Heart left ventricle (tissue), 16 donors: ENCODE results near the gene HLA-F. TPM values are rescaled to one million over a fixed set of nuclear protein-coding genes. Genes with fewer than 3 reads are reported as not detected.

ENCODE experiments used
- ATAC-seq, 4 donors: fragments of 200-7000 bp; cut with Tn5 transposase; one replicate each; pipeline ENCODE4 v1.9.1; 2020 to 2022; ENCODE audit warnings: moderate library complexity in 4 of 4, mild to moderate bottlenecking in 3 of 4, moderate number of reproducible peaks in 1 of 4
- DNase-seq, 5 donors: peaks; one replicate each; pipeline ENCODE4 v3.0.0-alpha.2; 2020
- H3K27ac ChIP-seq, 12 donors: fragments of 200-600 bp; sonication (generic) in 4 of 12; one replicate each; pipeline versions ENCODE4 v1.5.0 to v1.8.0; 2016 to 2022; ENCODE audit warnings: mild to moderate bottlenecking in 2 of 12
- H3K27me3 ChIP-seq, 9 donors: fragments of 200-600 bp; sonication (generic) in 2 of 9; one replicate each; pipeline versions ENCODE4 v1.5.1 to v1.8.0; 2016 to 2022; ENCODE audit warnings: mild to moderate bottlenecking in 3 of 9
- H3K36me3 ChIP-seq, 9 donors: fragments of 200-600 bp; sonication (generic) in 2 of 9; one replicate each; pipeline versions ENCODE4 v1.5.0 to v1.8.0; 2018 to 2022; ENCODE audit warnings: mild to moderate bottlenecking in 2 of 9
- H3K4me1 ChIP-seq, 12 donors: fragments of 200-600 bp; sonication (generic) in 4 of 12; one replicate each; pipeline versions ENCODE4 v1.5.0 to v1.8.0; 2016 to 2022; ENCODE audit warnings: mild to moderate bottlenecking in 3 of 12
- H3K4me3 ChIP-seq, 12 donors: fragments of 200-600 bp; sonication (generic) in 4 of 12; one replicate each; pipeline versions ENCODE4 v1.5.0 to v1.8.0; 2017 to 2022; ENCODE audit warnings: mild to moderate bottlenecking in 9 of 12, moderate library complexity in 4 of 12
- H3K9me3 ChIP-seq, 12 donors: fragments of 200-600 bp; sonication (generic) in 4 of 12; one replicate each; pipeline versions ENCODE4 v1.5.0 to v1.8.0; 2016 to 2022; ENCODE audit warnings: mild to moderate bottlenecking in 1 of 12
- CTCF ChIP-seq, 12 donors: fragments of 200-600 bp; sonication (generic) in 4 of 12; IDR thresholded peaks; one replicate each; pipeline versions ENCODE4 v1.5.0 to v1.8.0; 2018 to 2022; ENCODE audit warnings: antibody characterized with exemption in 12 of 12, mild to moderate bottlenecking in 5 of 12
- POLR2A ChIP-seq, 2 donors: fragments of 450-650 bp; IDR thresholded peaks; one replicate each; pipeline ENCODE4 v1.6.1; 2017; ENCODE audit warnings: antibody characterized with exemption in 2 of 2, mild to moderate bottlenecking in 2 of 2, moderate library complexity in 2 of 2
- WGBS, 4 donors: extraction: QIAGEN DNeasy Blood & Tissue Kit in 2 of 4; methylation state at CpG; one replicate each; pipeline versions ENCODE4 v1.1.5 to v1.1.7; 2013 to 2018; 5-methylcytosine and 5-hydroxymethylcytosine counted together
- intact Hi-C, 10 donors: fragments of 100-400 bp; cut with DNase I; formaldehyde crosslinking; loops; one replicate each; pipeline versions ENCODE4 v1.11.1 to v1.14.2; 2022
- polyA plus RNA-seq, 2 donors: library from polyadenylated mRNA; stranded (reverse); fragments of 200-250 nt; gene quantifications; one replicate each; pipeline ENCODE4 v1.2.3, GENCODE V29; 2013
- total RNA-seq, 9 donors: library from RNA; depleted of rRNA in 2 of 9; stranded (reverse); fragments of >200 nt in 2 of 9; fragmentation: NEBNext Ultra II Directional in 3 of 9; extraction: Animal tissue kit (Norgen Biotek cat#: 25700) in 3 of 9; gene quantifications; one replicate each; pipeline versions ENCODE4 v1.1.0 to v1.2.4, GENCODE V29; 2016 to 2023
- donor health status: ischemic (EF 13 %, LVEDD 7.1; RV severe dilation, severe dysfunction).
- donor health status: healthy with polysubstance abuse.
- donor health status: DM: no; HTN: yes; CAD: no.
- donor health status: DM: no; HTN: no; CAD: no.
- donor health status: ischemic (EF 25% LVEDD 6.9; RV normal size, moderate dysfunction).
- donor health status: ischemic (EF 25% LVEDD 5.7; RV mildly dilated, moderate dysfunction).
- donor health status: healthy.
- donor health status: DM: yes; HTN: yes; CAD: no.
- donor health status: ischemic (EF 35%, LVEDD 5.7; RV mildly dilated, moderate dysfunction).
- donor health status: nonischemic (EF 11% LVEDD 7.7; RV severe dilation, severe dysfunction).
- donor health status: DM: yes; HTN: yes; CAD: no.
- donor health status: PGD.
- donor health status: ischemic (EF 29% LVEDD 5.4; RV normal size, mild dysfunction).
- donor health status: nonischemic (EF 23%, LVEDD 6.1; RV moderate dilation, normal function).

Gene HLA-F
- total and polyA plus RNA-seq, 11 donors = 23.1 to 228 (median 37.8) TPM

GRCh38 chr6:29681811-29682210, 41.4 kb upstream of the HLA-F start:
- 85 to 92% (median 86%) methylated on average over 8 of the region's 8 CpGs for whole genome bisulfite sequencing, 4 donors

GRCh38 chr6:29685718-29686326, 37.4 kb upstream of the HLA-F start:
- ATAC-seq (peak in 3 of 4 donors; percentile 63 to 82 (median 80)), DNase-seq (peak in 2 of 5 donors; percentile 44 to 59)
- H3K9me3 ChIP-seq = no peaks in the 10 kb centered on the region
- H3K27me3 ChIP-seq = peaks cover 0 to 4% (median 0%) of the 10 kb centered on the region in 9 donors
- intact Hi-C loops = loop anchor here in 6 of 10 donors (2.0 to 5.0 kb wide), 4 partner anchors 33 to 39 kb away; no protein-coding TSS in a partner anchor
- H3K27ac ChIP-seq = no peak overlapping the region
- TF ChIP-seq CTCF (IDR thresholded peaks at IDR 0.05) (peak in 9 of 12 donors; percentile 19 to 51 (median 33)), POLR2A (IDR thresholded peaks at IDR 0.05) (no peak)
- no peaks in the 10 kb centered on the region for H3K36me3 ChIP-seq
- 39 to 66% (median 50%) methylated on average over 13 to 15 of the region's 15 CpGs for WGBS, 4 donors
- H3K4me3 ChIP-seq = no peak overlapping the region
- H3K4me1 ChIP-seq = no peaks in the 10 kb centered on the region

More at GRCh38 chr6:29681811-29682210, 41.4 kb upstream of the HLA-F start:
- Histone ChIP-seq H3K27me3 (peaks cover 0 to 8% (median 0%) of the 10 kb centered on the region in 9 donors), H3K9me3 (no peaks in the 10 kb centered on the region), H3K4me3 (no peak overlapping the region), H3K36me3 (no peaks in the 10 kb centered on the region), H3K4me1 (peaks cover 0 to 6% (median 0%) of the 10 kb centered on the region in 12 donors), H3K27ac (no peak overlapping the region)
- intact Hi-C loops = no loop called here
- TF ChIP-seq CTCF (IDR thresholded peaks at IDR 0.05) = no peak
- TF ChIP-seq POLR2A (IDR thresholded peaks at IDR 0.05) = no peak
- ATAC-seq = no peak
- DNase-seq = no peak

DNA sequence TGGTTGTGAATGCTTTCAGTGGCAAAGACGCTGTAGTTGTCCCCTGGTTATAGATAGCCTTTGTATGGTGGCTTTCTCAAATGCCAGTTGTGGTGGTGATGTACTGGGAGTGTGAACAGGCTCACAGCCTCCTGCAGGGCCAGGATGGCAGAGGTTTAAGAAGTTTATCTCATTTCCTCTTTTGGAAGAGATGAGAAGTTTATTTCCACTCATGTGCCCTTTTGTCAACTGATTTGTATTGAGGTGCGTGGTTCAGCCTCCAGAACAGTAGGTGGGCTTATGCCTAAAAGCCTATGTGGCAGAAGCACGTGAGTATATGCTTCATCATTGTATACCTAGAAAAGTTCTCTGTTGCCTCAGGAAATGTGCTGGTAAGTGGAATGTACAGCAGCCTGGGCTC, 28.6 kb upstream of the HLA-F start:
- intact Hi-C loops = loop anchor here in 2 of 10 donors (5.0 kb wide), 2 partner anchors 42 to 47 kb away; no protein-coding TSS in a partner anchor
- no peak for TF ChIP-seq POLR2A (IDR thresholded peaks at IDR 0.05)
- TF ChIP-seq CTCF (IDR thresholded peaks at IDR 0.05) = no peak
- no peak overlapping the region for H3K4me3 ChIP-seq
- 53 to 68% (median 63%) methylated on average over 3 of the region's 3 CpGs for WGBS, 4 donors
- H3K27ac ChIP-seq = no peak overlapping the region
- no peaks in the 10 kb centered on the region for H3K27me3 ChIP-seq
- H3K36me3 ChIP-seq = no peaks in the 10 kb centered on the region
- DNase-seq (no peak), ATAC-seq (no peak)
- H3K9me3 ChIP-seq = peaks cover 0 to 16% (median 0%) of the 10 kb centered on the region in 12 donors
- no peaks in the 10 kb centered on the region for H3K4me1 ChIP-seq
